ENCODE data around the gene GPAT3.
A peak's percentile ranks its signal among the peaks of the same experiment; 100 is the strongest.

The GPAT3 gene

DNA sequence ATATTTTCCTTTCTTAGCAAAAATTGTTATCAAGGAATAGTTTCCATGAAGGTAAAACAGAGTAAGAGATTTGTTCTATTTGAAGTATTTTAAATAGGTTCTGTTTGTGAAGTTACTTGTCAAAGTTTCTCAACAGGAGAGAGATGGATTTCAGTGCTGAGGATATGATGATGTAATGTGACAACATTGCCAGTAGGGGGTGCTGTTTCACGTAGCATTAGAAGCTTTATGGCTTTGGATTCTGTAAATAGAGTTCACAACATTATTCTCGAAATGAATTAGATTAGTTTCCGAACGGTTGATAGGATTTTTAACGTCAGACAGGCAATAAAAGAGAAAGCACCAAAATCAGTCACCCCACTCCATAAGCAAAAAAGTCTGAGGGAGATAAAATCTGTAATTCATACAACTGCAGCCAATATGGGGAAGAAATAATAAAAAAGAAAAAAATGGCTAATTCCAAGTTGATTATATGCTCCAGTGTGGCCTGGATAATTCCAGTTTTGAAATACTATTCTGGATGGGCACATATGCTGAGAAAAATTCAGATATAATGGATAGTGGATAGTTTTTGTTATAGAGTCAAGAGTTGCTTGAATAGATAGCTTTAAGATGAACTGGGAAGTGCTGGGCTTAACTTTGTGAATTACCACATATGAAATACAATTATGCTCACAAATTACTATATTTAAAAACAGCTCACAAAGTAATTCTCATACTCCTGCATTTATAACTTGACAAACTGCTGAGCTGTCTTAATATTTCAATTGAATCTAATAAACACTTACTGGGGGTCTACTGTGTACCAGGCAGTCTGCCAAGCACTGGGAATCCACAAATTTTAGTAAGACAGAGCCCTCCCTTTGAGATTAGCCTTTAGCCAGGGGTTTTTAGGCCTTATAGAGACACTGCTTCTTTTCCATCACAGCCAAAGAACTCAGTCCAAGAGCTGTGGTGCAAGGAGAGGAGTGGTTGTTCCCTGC lies 109.1 kb downstream of the GPAT3 start:
- DNase-seq (ENCODE audit: low spot score) = peak; percentile 58

DNA sequence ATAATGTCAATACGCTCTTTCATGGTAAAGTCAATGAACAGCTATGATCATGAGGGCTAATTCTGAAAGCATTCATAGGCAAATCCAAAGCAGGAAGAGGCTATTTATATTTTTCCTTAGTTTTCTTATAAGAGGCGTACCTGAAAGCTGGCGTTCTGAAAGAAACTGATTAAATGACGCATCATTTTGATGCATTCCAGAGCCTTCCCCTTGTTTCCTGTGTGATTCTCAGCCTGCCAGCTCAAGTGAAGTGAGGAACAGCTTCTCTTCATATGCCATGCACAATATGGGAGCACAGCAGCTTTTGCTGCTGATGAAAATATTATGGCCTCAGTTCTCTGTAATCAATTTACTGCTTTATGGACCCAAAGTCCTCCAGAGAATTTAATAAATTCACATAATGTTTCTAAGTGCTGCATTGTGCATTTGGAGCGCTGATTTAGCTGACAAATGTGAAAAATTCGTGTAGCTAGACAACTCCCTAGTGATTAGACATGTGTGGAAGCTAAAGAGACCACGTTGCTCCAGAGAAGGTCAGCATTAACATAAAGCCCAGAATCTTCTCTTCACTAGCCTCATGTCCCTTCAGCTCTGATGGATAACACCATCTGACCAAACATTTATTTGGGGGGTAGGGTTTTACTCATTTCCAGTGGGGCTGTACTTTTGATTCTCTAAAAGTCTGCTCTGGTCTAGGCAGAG lies 110.8 kb downstream of the GPAT3 start:
- no peak for DNase-seq (ENCODE audit: low spot score)

- peak; percentile 29 for DNase-seq (ENCODE audit: low spot score)
Measured at GRCh38 chr4:83651846-83652245, 115.9 kb downstream of the GPAT3 start.

All from AG20443 (cell line).